GM23338 (cell line): ENCODE results near the gene C8A. TPM values are rescaled to one million over a fixed set of nuclear protein-coding genes. Genes with fewer than 3 reads are reported as not detected.

ENCODE experiments used
- ATAC-seq: fragments of 200-7000 bp; cut with Tn5 transposase; 3 replicates; pipeline ENCODE4 v1.9.1; 2020
- DNase-seq: peaks from one replicate; pipeline ENCODE4 v3.0.0-alpha.2; 2015; ENCODE audit warnings: low spot score
- H2AFZ ChIP-seq: fragments of 200-600 bp; sonication (generic); 2 replicates; pipeline ENCODE4 v1.8.0; 2016; ENCODE audit warnings: antibody characterized with exemption, mild to moderate bottlenecking, moderate library complexity
- H3F3A ChIP-seq: fragments of 200-600 bp; sonication (generic); replicated peaks from 2 replicates; pipeline ENCODE4 v1.8.0; 2017; ENCODE audit warnings: antibody characterized with exemption, mixed run types, low read depth
- H3K27ac ChIP-seq: fragments of 200-600 bp; sonication (generic); 2 replicates; pipeline ENCODE4 v1.6.1; 2016; ENCODE audit warnings: low read depth
- H3K27me3 ChIP-seq: fragments of 200-600 bp; sonication (generic); 2 replicates; pipeline ENCODE4 v1.8.0; 2016; ENCODE audit warnings: mild to moderate bottlenecking, mixed run types, moderate library complexity; ENCODE audit not compliant: insufficient read depth
- H3K36me3 ChIP-seq: fragments of 200-600 bp; sonication (generic); 2 replicates; pipeline ENCODE4 v1.8.0; 2016; ENCODE audit warnings: mild to moderate bottlenecking; ENCODE audit not compliant: insufficient read depth
- H3K4me1 ChIP-seq: fragments of 200-600 bp; sonication (generic); 2 replicates; pipeline ENCODE4 v1.8.0; 2016; ENCODE audit warnings: mild to moderate bottlenecking, moderate library complexity; ENCODE audit not compliant: insufficient read depth
- H3K4me2 ChIP-seq: fragments of 200-600 bp; sonication (generic); 2 replicates; pipeline ENCODE4 v1.7.1; 2017; ENCODE audit warnings: mixed run types
- H3K4me3 ChIP-seq: fragments of 200-600 bp; sonication (generic); 2 replicates; pipeline ENCODE4 v1.6.1; 2016; ENCODE audit warnings: mixed run types
- H3K79me2 ChIP-seq: fragments of 200-600 bp; sonication (generic); replicated peaks from 2 replicates; pipeline ENCODE4 v1.8.0; 2017; ENCODE audit warnings: mild to moderate bottlenecking; ENCODE audit not compliant: insufficient read depth
- H3K9me2 ChIP-seq: fragments of 200-600 bp; sonication (generic); 2 replicates; pipeline ENCODE4 v1.8.0; 2017; ENCODE audit not compliant: insufficient read depth
- H4K20me1 ChIP-seq: fragments of 200-600 bp; sonication (generic); replicated peaks from 2 replicates; pipeline ENCODE4 v1.8.0; 2017; ENCODE audit warnings: mild to moderate bottlenecking; ENCODE audit not compliant: insufficient read depth
- H3K27ac Mint-ChIP-seq: 2 replicates; pipeline ENCODE4 v1.8.0; 2020; ENCODE audit warnings: inconsistent platforms, mild to moderate bottlenecking, moderate library complexity, mixed read lengths
- H3K27me3 Mint-ChIP-seq: 3 replicates; pipeline ENCODE4 v1.8.0; 2022; ENCODE audit warnings: low read depth, mild to moderate bottlenecking, moderate library complexity, mixed read lengths, inconsistent platforms; ENCODE audit not compliant: insufficient read depth, poor library complexity
- H3K36me3 Mint-ChIP-seq: 3 replicates; pipeline ENCODE4 v1.8.0; 2021; ENCODE audit warnings: low read depth, mild to moderate bottlenecking, inconsistent platforms, moderate library complexity, mixed read lengths
- H3K4me1 Mint-ChIP-seq: 3 replicates; pipeline ENCODE4 v1.8.0; 2020; ENCODE audit warnings: mild to moderate bottlenecking, inconsistent platforms, mixed read lengths
- H3K4me3 Mint-ChIP-seq: 3 replicates; pipeline ENCODE4 v1.8.0; 2021; ENCODE audit warnings: moderate library complexity, mild to moderate bottlenecking, inconsistent platforms, mixed read lengths
- H3K9me3 Mint-ChIP-seq: 3 replicates; pipeline ENCODE4 v1.8.0; 2020; ENCODE audit warnings: moderate library complexity, mild to moderate bottlenecking, inconsistent platforms, mixed read lengths
- CREB1 ChIP-seq: fragments of 250-450 bp; sonication (Bioruptor Pico); IDR thresholded peaks from 2 replicates; pipeline ENCODE4 v1.5.0; 2020; ENCODE audit warnings: low read depth, mild to moderate bottlenecking, moderate library complexity
- EZH2phosphoT487 ChIP-seq: fragments of 200-600 bp; sonication (generic); IDR thresholded peaks from one replicate; pipeline ENCODE4 v1.8.1; 2018; ENCODE audit warnings: antibody characterized with exemption; ENCODE audit not compliant: unreplicated experiment
- JUNB ChIP-seq: IDR thresholded peaks from one replicate; pipeline ENCODE4 v1.6.1; 2016; ENCODE audit warnings: antibody characterized with exemption; ENCODE audit not compliant: unreplicated experiment
- NANOG ChIP-seq: IDR thresholded peaks from 2 replicates; pipeline ENCODE4 v1.6.1; 2016; ENCODE audit warnings: antibody characterized with exemption, borderline replicate concordance
- ZNF114 ChIP-seq: fragments of 250-450 bp; sonication (Bioruptor Pico); IDR thresholded peaks from 2 replicates; pipeline ENCODE4 v1.5.0; 2020; ENCODE audit warnings: mild to moderate bottlenecking, moderate library complexity
- polyA plus RNA-seq: library from polyadenylated mRNA; unstranded; fragments of >200 nt; fragmentation: Nextera tagmentation; extraction: Ambion mirVana; gene quantifications from 2 replicates; pipeline ENCODE4 v1.2.1, GENCODE V29; 2016
- total RNA-seq: library from RNA; depleted of rRNA; stranded (reverse); fragments of >200 nt; shearing (Covaris generic); gene quantifications from 2 replicates; pipeline ENCODE4 v1.2.3, GENCODE V29; 2014
- TF ChIP-seq, protein P1 (sequence below): fragments of 250-450 bp; sonication (Bioruptor Pico); IDR thresholded peaks from 2 replicates; pipeline ENCODE4 v1.5.0; 2020; ENCODE audit warnings: mild to moderate bottlenecking, moderate library complexity
- TF ChIP-seq, protein P2 (sequence below), 2 experiments: fragments of 200-600 bp in 1 of 2; sonication (generic) in 1 of 2; conservative IDR thresholded peaks; 2 replicates each; pipeline versions ENCODE4 v1.5.1 to v1.6.1; 2016 to 2017; ENCODE audit warnings: antibody characterized with exemption in 2 of 2, low read depth in 2 of 2, mild to moderate bottlenecking in 2 of 2, moderate library complexity in 1 of 2
- TF ChIP-seq, protein P3 (sequence below): IDR thresholded peaks from 2 replicates; pipeline ENCODE4 v1.6.1; 2016; ENCODE audit warnings: antibody characterized with exemption

The C8A gene
- total and polyA plus RNA-seq, 2 experiments from 2014 or later, result not detected

DNA sequence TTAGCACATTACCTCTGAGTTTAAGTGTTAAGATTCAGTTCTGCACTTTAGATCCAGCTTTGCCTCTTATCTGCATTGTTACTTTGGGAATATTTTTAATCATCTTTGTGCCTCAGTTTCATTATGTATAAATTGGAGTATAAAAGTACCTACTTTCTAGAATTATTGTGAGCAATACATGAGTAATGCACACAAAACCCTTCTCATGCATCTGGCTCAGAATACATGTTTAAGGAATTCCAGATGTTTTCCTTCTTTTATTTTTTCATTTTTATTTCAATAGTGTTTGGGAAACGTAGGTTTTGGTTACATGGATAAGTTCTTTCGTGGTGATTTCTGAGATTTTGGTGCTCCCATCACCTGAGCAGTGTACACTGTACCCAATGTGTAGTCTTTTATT is 14.2 kb downstream of the C8A start (continued):
- TF ChIP-seq, protein P1, sequence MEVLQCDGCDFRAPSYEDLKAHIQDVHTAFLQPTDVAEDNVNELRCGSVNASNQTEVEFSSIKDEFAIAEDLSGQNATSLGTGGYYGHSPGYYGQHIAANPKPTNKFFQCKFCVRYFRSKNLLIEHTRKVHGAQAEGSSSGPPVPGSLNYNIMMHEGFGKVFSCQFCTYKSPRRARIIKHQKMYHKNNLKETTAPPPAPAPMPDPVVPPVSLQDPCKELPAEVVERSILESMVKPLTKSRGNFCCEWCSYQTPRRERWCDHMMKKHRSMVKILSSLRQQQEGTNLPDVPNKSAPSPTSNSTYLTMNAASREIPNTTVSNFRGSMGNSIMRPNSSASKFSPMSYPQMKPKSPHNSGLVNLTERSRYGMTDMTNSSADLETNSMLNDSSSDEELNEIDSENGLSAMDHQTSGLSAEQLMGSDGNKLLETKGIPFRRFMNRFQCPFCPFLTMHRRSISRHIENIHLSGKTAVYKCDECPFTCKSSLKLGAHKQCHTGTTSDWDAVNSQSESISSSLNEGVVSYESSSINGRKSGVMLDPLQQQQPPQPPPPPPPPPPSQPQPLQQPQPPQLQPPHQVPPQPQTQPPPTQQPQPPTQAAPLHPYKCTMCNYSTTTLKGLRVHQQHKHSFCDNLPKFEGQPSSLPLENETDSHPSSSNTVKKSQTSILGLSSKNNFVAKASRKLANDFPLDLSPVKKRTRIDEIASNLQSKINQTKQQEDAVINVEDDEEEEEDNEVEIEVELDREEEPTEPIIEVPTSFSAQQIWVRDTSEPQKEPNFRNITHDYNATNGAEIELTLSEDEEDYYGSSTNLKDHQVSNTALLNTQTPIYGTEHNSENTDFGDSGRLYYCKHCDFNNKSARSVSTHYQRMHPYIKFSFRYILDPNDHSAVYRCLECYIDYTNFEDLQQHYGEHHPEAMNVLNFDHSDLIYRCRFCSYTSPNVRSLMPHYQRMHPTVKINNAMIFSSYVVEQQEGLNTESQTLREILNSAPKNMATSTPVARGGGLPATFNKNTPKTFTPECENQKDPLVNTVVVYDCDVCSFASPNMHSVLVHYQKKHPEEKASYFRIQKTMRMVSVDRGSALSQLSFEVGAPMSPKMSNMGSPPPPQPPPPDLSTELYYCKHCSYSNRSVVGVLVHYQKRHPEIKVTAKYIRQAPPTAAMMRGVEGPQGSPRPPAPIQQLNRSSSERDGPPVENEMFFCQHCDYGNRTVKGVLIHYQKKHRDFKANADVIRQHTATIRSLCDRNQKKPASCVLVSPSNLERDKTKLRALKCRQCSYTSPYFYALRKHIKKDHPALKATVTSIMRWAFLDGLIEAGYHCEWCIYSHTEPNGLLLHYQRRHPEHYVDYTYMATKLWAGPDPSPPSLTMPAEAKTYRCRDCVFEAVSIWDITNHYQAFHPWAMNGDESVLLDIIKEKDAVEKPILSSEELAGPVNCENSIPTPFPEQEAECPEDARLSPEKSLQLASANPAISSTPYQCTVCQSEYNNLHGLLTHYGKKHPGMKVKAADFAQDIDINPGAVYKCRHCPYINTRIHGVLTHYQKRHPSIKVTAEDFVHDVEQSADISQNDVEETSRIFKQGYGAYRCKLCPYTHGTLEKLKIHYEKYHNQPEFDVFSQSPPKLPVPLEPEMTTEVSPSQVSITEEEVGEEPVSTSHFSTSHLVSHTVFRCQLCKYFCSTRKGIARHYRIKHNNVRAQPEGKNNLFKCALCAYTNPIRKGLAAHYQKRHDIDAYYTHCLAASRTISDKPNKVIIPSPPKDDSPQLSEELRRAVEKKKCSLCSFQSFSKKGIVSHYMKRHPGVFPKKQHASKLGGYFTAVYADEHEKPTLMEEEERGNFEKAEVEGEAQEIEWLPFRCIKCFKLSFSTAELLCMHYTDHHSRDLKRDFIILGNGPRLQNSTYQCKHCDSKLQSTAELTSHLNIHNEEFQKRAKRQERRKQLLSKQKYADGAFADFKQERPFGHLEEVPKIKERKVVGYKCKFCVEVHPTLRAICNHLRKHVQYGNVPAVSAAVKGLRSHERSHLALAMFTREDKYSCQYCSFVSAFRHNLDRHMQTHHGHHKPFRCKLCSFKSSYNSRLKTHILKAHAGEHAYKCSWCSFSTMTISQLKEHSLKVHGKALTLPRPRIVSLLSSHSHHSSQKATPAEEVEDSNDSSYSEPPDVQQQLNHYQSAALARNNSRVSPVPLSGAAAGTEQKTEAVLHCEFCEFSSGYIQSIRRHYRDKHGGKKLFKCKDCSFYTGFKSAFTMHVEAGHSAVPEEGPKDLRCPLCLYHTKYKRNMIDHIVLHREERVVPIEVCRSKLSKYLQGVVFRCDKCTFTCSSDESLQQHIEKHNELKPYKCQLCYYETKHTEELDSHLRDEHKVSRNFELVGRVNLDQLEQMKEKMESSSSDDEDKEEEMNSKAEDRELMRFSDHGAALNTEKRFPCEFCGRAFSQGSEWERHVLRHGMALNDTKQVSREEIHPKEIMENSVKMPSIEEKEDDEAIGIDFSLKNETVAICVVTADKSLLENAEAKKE (CRISPR knock-in tag), result no peak
- TF ChIP-seq EZH2phosphoT487, result no peak
- TF ChIP-seq, protein P2, sequence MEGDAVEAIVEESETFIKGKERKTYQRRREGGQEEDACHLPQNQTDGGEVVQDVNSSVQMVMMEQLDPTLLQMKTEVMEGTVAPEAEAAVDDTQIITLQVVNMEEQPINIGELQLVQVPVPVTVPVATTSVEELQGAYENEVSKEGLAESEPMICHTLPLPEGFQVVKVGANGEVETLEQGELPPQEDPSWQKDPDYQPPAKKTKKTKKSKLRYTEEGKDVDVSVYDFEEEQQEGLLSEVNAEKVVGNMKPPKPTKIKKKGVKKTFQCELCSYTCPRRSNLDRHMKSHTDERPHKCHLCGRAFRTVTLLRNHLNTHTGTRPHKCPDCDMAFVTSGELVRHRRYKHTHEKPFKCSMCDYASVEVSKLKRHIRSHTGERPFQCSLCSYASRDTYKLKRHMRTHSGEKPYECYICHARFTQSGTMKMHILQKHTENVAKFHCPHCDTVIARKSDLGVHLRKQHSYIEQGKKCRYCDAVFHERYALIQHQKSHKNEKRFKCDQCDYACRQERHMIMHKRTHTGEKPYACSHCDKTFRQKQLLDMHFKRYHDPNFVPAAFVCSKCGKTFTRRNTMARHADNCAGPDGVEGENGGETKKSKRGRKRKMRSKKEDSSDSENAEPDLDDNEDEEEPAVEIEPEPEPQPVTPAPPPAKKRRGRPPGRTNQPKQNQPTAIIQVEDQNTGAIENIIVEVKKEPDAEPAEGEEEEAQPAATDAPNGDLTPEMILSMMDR (conservative IDR thresholded peaks at IDR 0.05; ENCODE audit: low read depth in 2 of 2), result no peak

DNA sequence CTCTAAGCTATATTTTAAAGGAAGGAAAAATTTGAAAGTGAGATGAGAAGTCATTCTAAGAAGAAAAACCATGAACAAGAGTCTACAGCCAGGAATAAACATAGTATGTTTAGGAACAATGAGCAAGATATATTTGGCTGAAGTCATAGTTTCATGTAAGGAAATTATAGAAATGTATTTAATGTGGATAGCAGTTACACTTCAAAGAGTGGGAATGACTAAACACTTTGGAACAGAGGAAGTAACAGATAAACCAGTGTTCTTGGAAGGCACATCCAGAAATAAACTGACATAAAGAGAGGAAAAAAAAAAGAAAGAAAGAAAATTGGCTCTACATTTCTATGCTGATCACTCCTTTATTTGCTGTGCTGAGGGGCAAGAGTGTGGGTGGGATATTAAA is 18.0 kb downstream of the C8A start:
- Histone ChIP-seq H3K4me3 (no peak overlapping the region), H4K20me1 (no peaks in the 10 kb centered on the region), H3K27ac (no peak overlapping the region), H2AFZ (no peak overlapping the region), H3K4me1 (no peaks in the 10 kb centered on the region), H3K27me3 (no peaks in the 10 kb centered on the region), H3F3A (no peaks in the 10 kb centered on the region), H3K4me2 (no peak overlapping the region), H3K79me2 (no peaks in the 10 kb centered on the region), H3K9me2 (0 out of 2 replicates have a peak, but pooled peaks cover 2% of the 10 kb centered on the region), H3K36me3 (no peaks in the 10 kb centered on the region)
- ATAC-seq, result no peak
- Mint-ChIP-seq H3K4me1 (no peaks in the 10 kb centered on the region), H3K36me3 (no peaks in the 10 kb centered on the region), H3K27me3 (no peaks in the 10 kb centered on the region), H3K9me3 (no peaks in the 10 kb centered on the region), H3K4me3 (no peak overlapping the region), H3K27ac (no peak overlapping the region)
- DNase-seq, result no peak
- TF ChIP-seq NANOG (no peak), CREB1 (no peak), JUNB (no peak), ZNF114 (CRISPR knock-in tag) (no peak)
- TF ChIP-seq, protein P3, sequence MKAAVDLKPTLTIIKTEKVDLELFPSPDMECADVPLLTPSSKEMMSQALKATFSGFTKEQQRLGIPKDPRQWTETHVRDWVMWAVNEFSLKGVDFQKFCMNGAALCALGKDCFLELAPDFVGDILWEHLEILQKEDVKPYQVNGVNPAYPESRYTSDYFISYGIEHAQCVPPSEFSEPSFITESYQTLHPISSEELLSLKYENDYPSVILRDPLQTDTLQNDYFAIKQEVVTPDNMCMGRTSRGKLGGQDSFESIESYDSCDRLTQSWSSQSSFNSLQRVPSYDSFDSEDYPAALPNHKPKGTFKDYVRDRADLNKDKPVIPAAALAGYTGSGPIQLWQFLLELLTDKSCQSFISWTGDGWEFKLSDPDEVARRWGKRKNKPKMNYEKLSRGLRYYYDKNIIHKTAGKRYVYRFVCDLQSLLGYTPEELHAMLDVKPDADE, result no peak
